GM18868 (cell line): ENCODE results near the gene MCF2L.
"Not testable (repeated sequence)": the region's sequence is repeated elsewhere in the genome, so short reads cannot be mapped to it uniquely, and the experiment has no call there.

Source experiments
- ATAC-seq: cut with Tn5 transposase; IDR thresholded peaks from one replicate; pipeline ENCODE4 v1.9.1; 2021; ENCODE audit warnings: mild to moderate bottlenecking, moderate library complexity; ENCODE audit not compliant: unreplicated experiment

Gene MCF2L

DNA sequence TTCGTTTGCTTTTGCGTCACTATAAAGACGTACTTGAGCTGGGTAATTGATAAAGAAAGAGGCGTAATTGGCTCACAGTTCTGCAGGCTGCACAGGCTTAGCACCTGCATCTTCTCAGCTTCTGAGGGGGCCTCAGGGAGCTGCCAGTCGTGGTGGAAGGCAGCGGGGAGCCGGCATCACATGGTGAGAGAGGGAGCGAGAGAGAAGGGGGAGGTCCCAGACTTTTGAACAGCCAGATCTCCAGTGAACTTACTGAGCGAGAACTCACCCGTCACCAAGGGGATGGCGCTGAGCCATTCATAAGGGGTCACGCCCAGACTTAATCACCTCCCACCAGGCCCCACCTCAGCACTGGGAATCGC, 77.8 kb downstream of the MCF2L start:
- no peak for ATAC-seq

DNA sequence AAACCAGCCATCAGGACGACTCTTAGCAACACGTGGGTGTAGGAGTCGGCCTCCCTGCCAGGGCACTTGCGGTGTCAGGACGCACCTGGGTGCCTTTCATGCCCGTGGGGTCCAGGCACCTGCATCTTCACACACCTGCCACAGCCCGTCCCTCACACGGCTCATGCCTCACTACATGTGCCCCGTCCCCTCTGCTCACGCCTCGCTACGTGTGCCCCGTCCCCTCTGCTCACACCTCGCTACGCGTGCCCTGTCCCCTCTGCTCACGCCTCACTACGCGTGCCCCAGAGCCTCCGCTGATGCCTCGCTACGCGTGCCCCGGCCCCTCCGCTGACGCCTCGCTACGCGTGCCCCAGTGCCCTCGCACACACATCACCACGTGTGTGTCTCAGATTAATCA, 78.6 kb downstream of the MCF2L start:
- no peak for ATAC-seq

GRCh38 chr13:113048766-113049165, 79.8 kb downstream of the MCF2L start:
- no peak for ATAC-seq

DNA sequence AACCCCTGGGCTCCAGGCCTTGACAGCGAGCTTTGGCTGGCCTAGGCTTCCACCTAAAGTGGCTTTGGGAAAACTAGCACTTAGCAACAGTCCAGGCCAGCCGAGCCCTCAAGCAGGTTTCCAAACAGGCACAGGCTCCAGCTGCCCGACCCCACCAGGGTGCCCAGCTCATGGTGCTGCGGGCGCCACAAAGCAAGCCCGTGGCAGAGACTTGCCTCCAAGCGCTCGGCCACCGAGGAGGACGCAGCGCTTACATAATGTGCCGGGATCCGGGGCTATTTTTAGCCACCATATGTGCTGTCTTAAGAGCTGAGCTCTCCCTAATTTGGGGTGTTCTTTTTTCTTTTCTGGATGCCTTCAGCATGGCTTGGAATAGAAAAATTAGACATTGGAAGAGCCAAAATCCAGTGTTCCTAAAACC, 80.5 kb downstream of the MCF2L start:
- no peak for ATAC-seq

DNA sequence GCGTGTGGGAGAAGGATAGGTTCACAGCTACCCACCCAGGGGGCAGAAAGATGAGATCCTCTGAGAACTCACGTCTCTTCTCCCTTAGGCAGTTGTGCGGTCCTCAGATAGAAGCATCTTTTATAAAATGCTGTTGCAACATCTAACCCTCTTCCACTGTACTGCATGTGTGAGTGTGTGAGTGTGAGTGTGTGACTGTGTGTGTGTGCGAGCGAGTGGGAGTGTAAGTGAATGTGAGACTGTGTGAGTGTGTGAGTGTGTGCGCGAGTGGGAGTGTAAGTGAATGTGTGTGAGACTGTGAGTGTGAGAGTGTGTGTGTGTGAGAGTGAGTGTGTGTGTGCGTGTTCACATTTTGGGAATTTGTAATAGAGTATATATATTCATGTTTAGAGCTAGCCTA, 81.0 kb downstream of the MCF2L start:
- ATAC-seq: no peak

DNA sequence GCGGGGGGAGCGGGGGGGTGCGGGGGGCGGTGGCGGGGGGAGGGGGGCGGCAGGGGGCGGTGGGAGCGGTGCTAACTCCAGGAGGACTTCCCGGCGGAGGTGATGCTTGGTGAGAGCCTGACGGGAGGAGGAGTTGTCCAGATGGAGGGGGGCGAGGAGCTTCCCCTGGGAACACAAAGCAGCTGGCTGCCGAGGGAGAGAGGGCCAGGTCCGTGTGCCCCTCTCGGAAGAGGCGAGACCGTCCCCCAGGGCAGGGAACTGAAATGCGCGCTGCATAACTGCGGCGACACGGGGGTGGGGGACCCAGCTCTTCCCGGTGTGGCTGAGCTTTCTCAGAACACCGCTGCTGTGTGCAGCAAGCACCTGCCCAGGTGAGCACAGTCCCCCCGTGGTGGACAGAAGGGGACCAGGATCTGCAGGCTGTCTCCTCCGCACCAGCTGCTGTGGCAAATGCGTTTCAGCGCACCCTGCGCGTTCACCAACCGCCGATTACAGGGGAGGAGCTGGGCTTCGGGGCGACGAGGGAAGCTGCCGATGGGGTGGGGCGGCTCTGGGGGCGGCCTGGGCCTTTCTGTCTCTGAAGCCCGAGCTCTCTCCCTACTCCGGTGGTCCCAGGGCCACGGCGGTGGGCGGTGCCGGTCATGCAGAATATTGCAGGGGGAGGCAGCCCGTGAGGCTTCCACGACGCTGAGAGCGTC, 81.9 kb downstream of the MCF2L start:
- ATAC-seq: no peak

GRCh38 chr13:113051641-113052040, 82.6 kb downstream of the MCF2L start:
- ATAC-seq: no peak

DNA sequence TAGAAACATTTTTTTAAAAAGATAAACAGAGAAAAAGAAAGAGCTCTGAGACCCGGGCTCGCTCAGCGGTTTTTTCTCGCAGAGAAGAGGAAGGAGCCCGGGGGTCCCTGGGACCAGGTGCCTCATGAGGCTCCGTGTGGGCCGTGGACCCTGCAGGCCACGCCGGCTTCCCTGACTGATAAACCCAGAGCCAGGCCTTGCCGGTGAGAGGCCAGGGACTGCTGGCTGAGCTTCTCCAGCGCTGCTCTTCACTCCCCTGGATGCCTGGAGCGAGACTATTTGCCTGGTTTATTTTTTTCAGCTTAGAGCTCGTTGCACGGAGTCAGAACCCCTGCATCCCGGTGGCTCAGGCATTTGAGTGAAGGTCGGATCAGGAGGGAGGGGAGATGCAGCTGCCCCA, 83.2 kb downstream of the MCF2L start:
- no peak for ATAC-seq

DNA sequence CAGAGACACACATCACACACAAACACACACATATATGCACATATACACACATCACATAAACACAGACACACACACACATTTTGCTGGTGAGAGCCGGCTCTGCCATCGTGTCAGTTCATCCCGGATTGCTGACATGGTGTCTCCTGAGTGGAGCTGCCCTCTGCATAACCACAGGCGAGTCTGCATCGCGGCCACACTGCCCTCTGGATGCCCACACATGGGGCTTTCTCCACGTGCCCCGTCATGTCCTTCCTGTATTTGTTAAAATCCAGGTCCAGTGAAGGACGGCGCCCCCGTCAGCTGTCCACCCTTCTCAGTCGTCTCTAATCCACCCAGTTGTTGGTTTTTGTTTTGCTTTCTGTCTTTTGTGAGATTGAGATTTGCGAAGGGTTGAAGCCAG, 84.0 kb downstream of the MCF2L start:
- ATAC-seq: no peak

GRCh38 chr13:113053376-113053775, 84.4 kb downstream of the MCF2L start:
- no peak for ATAC-seq

GRCh38 chr13:113053801-113054604, 85.0 kb downstream of the MCF2L start:
- ATAC-seq: no peak

DNA sequence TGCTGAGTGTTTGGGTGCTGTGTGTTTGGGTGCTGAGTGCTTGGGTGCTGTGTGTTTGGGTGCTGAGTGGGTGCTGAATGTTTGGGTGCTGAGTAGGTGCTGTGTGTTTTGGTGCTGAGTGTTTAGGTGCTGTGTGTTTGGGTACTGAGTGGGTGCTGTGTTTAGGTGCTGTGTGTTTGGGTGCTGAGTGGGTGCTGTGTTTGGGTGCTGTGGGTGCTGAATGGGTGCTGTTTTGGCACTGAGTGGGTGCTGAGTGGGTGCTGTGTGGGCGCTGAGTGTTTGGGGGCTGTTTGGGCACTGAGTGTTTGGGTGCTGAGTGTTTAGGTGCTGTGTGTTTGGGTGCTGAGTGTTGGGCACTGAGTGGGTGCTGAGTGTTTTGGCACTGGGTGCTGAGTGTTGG, 88.1 kb downstream of the MCF2L start:
- no peak for ATAC-seq

GRCh38 chr13:113057559-113057958, 88.5 kb downstream of the MCF2L start:
- not testable (repeated sequence) for ATAC-seq

DNA sequence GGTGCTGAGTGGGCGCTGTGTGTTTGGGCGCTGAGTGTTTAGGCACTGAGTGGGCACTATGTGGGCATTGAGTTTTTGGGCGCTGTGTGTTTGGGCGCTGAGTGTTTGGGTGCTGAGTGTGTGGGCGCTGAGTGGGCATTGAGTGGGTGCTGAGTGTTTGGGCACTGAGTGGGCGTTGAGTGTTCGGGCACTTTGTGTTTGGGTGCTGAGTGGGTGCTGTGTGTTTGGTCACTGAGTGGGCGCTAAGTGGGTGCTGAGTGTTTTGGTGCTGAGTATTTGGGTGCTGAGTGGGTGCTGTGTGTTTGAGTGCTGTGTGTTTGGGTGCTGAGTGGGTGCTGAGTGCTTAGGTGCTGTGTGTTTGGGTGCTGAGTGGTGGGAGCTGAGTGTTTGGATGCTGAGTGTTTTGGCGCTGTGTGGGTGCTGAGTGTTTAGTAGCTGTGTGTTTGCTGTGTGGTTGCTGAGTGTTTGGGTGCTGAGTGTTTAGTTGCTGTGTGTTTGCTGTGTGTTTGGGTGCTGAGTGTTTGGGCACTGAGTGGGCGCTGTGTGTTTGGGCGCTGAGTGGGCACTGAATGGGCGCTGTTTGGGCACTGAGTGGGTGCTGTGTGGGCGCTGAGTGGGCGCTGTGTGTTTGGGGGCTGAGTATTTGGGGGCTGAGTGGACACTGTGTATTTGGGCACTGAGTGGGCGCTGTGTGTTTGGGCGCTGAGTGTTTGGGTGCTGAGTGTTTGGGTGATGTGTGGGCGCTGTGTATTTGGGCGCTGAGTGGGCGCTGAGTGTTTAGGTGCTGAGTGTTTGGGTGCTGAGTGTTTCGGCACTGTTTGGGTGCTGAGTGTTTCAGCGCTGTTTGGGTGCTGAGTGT, 89.3 kb downstream of the MCF2L start:
- ATAC-seq: no peak

GRCh38 chr13:113058988-113059850, 90.2 kb downstream of the MCF2L start:
- no peak for ATAC-seq

- no peak for ATAC-seq
Measured at GRCh38 chr13:113059891-113060290, 90.9 kb downstream of the MCF2L start.

- ATAC-seq: no peak
Measured at GRCh38 chr13:113060557-113061270, 91.7 kb downstream of the MCF2L start.

DNA sequence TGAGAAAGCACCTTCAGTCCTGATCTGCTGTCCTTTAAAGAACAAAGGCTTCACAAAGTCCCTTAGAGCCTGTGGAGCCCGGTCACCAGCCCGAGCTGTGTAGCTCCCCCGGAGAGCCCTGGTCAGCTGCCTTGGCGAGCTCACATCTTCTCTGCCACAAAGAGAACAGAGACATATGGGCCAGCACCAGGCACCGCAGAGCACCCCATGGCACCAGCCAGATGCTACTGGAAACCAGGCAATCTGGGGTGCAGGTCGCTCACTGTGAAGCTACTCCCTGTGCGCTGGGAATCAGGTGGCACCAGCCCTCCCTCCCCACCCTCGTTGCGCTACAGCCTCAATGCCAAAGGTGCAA, 92.2 kb downstream of the MCF2L start:
- ATAC-seq: no peak

DNA sequence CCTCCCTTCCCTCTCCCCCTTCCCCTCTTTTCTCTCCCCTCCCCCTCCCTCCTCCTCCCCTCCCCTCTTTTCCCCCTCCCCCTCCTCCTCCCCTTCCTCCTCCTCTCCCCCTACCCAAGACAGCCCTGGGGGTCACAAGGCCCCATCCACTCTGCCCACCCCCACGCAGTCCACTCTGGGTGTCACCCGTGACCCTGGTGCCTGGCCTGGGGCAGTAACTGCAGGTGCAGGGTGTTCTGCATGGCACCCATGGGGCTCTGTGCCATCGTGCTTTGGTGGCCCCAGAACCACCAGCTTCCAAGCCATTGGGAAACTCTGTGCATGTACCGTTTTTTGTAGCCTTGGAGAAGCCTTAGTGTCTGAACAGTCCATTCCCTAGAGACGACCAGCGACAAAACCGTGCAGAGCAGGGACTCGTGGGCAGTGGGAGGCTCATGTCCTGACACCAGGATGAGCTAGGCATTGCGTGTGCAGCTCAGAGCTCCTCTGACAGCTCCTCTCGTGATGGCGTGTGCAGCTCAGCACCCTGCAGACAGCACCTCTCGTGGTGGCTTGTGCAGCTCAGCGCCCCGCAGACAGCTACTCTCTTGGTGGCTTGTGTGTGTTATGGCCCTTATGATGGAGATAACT, 92.9 kb downstream of the MCF2L start:
- ATAC-seq: no peak

GRCh38 chr13:113062691-113063090, 93.7 kb downstream of the MCF2L start:
- ATAC-seq: no peak
